GM21367 (cell line): ENCODE results near the gene ENKD1.

Experiments used
- ATAC-seq: cut with Tn5 transposase; IDR thresholded peaks from one replicate; pipeline ENCODE4 v1.9.1; 2021; ENCODE audit not compliant: unreplicated experiment

The ENKD1 gene

GRCh38 chr16:67679935-67680897 is 13.7 kb upstream of the ENKD1 start:
- ATAC-seq = no peak

- ATAC-seq = no peak
Measured at GRCh38 chr16:67678354-67679023, 11.9 kb upstream of the ENKD1 start.

- no peak for ATAC-seq
Measured at GRCh38 chr16:67677712-67678111, 11.2 kb upstream of the ENKD1 start.

- ATAC-seq = no peak
Measured at GRCh38 chr16:67676939-67677338, 10.4 kb upstream of the ENKD1 start.

GRCh38 chr16:67676516-67676915 is 10.0 kb upstream of the ENKD1 start:
- no peak for ATAC-seq

GRCh38 chr16:67675999-67676398 is 9.4 kb upstream of the ENKD1 start:
- ATAC-seq = no peak

GRCh38 chr16:67675579-67675935 is 9.0 kb upstream of the ENKD1 start:
- no peak for ATAC-seq

- ATAC-seq = no peak
Measured at GRCh38 chr16:67674851-67675578, 8.5 kb upstream of the ENKD1 start.

- no peak for ATAC-seq
Measured at GRCh38 chr16:67673712-67674580, 7.4 kb upstream of the ENKD1 start.

GRCh38 chr16:67672739-67673662 is 6.5 kb upstream of the ENKD1 start:
- ATAC-seq = no peak

- ATAC-seq = no peak
Measured at GRCh38 chr16:67672306-67672705, 5.8 kb upstream of the ENKD1 start.

- no peak for ATAC-seq
Measured at GRCh38 chr16:67669499-67670101, 3.0 kb upstream of the ENKD1 start.

- ATAC-seq = no peak
Measured at GRCh38 chr16:67668495-67669157, 2.1 kb upstream of the ENKD1 start.

GRCh38 chr16:67667817-67668494 is 1.4 kb upstream of the ENKD1 start:
- ATAC-seq = peak; percentile 68

- no peak for ATAC-seq
Measured at GRCh38 chr16:67667453-67667816, 885 bp upstream of the ENKD1 start.

- no peak for ATAC-seq
Measured at GRCh38 chr16:67666032-67666551, 458 bp downstream of the ENKD1 start.

GRCh38 chr16:67665598-67665997 is 952 bp downstream of the ENKD1 start:
- no peak for ATAC-seq

GRCh38 chr16:67664871-67665270 is 1.7 kb downstream of the ENKD1 start:
- no peak for ATAC-seq
